GM18507 (cell line): Measurements from ENCODE around the gene MAP3K4.

Experiments used
- DNase-seq: peaks from one replicate; pipeline ENCODE4 v3.0.0; 2011; ENCODE audit warnings: low read depth; ENCODE audit not compliant: insufficient read length; ENCODE audit errors: extremely low spot score
- FAIRE-seq: peaks from 2 replicates; lab custom pipeline; 2011; peaks lifted over from hg19 to GRCh38; lab: Jason Lieb, UNC

The MAP3K4 gene, protein sequence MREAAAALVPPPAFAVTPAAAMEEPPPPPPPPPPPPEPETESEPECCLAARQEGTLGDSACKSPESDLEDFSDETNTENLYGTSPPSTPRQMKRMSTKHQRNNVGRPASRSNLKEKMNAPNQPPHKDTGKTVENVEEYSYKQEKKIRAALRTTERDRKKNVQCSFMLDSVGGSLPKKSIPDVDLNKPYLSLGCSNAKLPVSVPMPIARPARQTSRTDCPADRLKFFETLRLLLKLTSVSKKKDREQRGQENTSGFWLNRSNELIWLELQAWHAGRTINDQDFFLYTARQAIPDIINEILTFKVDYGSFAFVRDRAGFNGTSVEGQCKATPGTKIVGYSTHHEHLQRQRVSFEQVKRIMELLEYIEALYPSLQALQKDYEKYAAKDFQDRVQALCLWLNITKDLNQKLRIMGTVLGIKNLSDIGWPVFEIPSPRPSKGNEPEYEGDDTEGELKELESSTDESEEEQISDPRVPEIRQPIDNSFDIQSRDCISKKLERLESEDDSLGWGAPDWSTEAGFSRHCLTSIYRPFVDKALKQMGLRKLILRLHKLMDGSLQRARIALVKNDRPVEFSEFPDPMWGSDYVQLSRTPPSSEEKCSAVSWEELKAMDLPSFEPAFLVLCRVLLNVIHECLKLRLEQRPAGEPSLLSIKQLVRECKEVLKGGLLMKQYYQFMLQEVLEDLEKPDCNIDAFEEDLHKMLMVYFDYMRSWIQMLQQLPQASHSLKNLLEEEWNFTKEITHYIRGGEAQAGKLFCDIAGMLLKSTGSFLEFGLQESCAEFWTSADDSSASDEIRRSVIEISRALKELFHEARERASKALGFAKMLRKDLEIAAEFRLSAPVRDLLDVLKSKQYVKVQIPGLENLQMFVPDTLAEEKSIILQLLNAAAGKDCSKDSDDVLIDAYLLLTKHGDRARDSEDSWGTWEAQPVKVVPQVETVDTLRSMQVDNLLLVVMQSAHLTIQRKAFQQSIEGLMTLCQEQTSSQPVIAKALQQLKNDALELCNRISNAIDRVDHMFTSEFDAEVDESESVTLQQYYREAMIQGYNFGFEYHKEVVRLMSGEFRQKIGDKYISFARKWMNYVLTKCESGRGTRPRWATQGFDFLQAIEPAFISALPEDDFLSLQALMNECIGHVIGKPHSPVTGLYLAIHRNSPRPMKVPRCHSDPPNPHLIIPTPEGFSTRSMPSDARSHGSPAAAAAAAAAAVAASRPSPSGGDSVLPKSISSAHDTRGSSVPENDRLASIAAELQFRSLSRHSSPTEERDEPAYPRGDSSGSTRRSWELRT (N-terminal part only)

DNA sequence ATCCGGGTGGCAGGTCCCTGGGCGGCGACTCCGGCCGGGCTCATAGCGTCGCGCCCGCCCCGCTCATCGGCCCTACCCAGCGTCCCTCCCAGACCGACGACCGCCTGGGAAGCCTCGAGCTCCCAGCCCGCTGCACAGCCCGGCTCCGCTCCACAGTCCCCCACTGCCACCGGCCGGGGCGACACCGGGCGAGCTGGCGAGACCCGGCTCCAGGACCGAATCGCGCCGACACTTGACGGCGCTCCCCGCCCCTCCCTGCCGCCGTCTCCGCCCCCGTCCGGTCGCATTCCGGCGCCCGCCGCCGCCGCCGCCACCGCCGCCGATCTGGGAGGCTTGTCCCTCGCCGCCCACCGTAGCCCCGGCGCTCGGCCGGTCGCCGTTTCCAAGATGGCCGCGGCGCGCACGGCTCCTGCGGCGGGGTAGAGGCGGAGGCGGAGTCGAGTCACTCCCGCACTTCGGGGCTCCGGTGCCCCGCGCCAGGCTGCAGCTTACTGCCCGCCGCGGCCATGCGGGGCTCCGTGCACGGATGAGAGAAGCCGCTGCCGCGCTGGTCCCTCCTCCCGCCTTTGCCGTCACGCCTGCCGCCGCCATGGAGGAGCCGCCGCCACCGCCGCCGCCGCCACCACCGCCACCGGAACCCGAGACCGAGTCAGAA lies at the start of gene MAP3K4:
Gene MAP3K4, plus strand, starts transcription at position 364 of the 655 bp plus-strand sequence. Its CDS starts 163 bp downstream, at position 527.
- FAIRE-seq: peak; percentile 66

GRCh38 chr6:160943997-160944396 lies 47.6 kb upstream of the MAP3K4 start:
- FAIRE-seq: no peak

More for the DNA sequence above, at the start of gene MAP3K4:
- DNase-seq: peak; percentile 54

DNA sequence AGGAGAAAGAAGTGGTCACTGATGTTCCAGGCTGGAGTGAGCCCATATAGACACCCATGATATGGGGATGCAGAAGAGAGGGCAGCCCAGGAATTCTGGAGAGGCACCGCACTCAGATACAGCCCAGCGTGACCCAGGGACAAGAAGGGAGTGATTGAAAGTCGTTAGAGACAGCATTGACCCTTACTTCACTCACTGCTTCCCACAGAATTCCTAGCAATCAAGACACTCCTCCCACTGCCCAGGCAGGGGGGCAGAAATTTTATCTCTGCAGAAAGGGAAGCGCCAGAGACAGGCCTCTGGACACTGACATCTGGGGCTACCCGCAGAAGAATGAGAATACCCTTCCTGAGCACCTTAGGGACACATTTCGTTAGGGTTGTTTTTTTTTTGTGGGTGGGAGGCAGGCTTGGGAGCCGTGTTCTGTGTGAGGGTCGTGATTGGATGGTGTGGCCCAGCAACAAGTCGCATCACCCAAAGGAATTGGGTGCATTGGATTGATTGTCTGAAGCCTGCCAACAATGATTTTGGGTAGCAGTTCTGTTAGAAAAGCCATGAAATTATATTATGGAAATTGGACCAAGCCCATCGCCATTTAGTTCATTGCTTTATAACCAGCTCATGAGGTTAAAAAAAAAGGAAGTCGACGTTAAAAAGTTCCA lies 45.9 kb upstream of the MAP3K4 start:
- no peak for FAIRE-seq
- no peak for DNase-seq

More at GRCh38 chr6:160943997-160944396, 47.6 kb upstream of the MAP3K4 start:
- DNase-seq: no peak

DNA sequence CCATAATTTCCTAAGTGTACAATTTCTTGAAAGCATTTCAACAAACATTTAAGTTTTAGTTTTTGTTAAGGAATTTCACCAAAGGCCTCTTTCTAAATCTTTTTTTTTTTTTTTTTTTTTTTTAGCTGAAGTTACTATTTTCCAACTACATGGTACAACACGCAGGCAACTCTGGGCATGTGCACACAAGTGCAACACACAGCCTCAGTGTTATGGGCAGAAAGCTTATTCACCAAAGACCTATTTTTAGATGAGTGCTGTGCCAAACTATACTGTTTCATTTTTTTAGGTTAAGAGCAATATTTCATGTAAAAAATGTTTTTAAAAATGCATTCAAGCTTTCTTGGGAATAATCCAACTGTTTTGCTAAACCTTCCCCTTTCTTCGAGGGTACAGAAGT lies 42.0 kb upstream of the MAP3K4 start:
- FAIRE-seq (no peak), DNase-seq (no peak)

DNA sequence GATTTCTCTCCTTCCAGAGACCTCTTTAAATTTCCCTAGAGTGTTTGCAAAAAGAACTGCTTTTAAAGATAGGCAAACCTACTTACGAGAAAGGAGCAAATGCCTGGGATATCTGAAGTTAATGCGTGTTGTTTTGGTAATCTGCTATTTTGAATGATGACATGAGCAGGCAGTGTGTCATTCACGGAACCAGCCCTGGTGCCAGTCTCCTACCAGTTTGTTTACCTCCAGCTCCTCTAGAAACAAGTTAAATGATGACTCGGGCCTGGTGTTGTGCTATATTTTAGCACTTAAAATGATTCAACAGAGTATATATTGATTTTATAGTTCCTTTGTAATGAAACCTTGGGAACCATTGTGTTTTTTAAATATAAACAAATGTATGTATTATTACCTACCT lies 41.1 kb upstream of the MAP3K4 start:
- DNase-seq (no peak), FAIRE-seq (no peak)

GRCh38 chr6:160951187-160952030 lies 40.2 kb upstream of the MAP3K4 start:
- FAIRE-seq: no peak

DNA sequence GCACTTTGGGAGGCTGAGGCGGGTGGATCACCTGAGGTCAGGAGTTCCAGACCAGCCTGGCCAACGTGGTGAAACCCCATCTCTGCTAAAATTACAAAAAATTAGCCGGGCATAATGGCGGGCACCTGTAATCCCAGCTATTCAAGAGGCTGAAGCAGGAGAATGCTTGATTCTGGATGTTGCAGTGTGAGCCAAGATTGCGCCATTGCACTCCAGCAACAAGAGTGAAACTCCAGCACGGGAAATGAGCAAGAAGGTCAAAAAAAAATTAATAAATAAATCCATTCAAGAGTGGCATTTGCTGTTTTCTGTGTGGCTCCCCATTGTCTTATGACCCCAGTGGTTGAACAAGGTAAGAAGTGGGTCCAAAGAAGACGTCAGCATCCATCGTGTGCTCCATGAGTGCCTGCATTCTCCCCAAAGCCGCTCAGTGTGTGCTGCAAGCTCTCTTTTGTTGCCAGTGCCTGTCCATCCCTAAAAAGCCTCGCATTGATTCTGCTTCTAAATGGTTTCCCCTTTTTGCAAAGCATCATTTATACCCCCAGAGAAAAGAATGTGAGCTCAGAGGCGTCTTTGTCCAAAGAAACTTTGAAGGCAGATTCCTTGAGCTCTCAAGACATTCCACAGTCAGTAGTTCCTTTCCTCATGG lies 38.8 kb upstream of the MAP3K4 start:
- DNase-seq (no peak), FAIRE-seq (no peak)

More at GRCh38 chr6:160951187-160952030, 40.2 kb upstream of the MAP3K4 start:
- no peak for DNase-seq

- DNase-seq (no peak), FAIRE-seq (no peak)
Observed at GRCh38 chr6:160955508-160956295, 35.9 kb upstream of the MAP3K4 start.

DNA sequence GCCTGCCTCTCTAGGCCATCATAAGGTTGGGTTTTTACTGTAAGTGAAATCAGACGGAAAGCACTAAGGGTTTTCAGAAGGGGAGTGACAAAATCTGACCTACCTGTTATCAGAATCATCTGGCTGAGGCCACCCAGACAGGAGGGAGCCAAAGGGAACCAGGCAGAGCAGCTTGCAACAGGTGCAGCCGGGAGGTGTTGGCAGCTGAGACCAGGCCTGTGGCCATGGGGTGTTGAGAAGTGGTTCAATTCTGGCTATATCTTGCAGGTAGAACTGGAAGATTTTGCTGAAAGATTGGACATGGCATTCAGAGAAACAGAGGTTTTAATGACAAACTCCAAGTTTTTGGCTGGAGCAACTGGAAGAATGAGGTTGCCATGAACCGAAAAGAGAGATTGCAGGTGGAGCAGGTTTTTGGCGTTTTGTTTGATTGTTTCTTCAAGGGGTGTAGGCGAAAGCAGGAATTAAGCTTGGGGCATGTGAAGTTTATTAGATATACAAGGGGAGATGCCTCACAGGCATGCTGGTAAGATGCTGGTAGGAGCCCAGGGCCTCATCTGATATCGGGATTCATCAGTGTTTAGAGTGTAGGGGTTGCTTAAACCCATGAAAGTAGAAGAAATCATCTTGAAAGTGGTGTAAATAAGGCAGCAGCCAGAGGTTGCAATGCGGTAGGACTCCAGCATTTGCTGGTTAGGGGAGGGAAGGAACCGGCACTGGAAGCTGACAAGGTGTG lies 35.1 kb upstream of the MAP3K4 start:
- FAIRE-seq (no peak), DNase-seq (no peak)

DNA sequence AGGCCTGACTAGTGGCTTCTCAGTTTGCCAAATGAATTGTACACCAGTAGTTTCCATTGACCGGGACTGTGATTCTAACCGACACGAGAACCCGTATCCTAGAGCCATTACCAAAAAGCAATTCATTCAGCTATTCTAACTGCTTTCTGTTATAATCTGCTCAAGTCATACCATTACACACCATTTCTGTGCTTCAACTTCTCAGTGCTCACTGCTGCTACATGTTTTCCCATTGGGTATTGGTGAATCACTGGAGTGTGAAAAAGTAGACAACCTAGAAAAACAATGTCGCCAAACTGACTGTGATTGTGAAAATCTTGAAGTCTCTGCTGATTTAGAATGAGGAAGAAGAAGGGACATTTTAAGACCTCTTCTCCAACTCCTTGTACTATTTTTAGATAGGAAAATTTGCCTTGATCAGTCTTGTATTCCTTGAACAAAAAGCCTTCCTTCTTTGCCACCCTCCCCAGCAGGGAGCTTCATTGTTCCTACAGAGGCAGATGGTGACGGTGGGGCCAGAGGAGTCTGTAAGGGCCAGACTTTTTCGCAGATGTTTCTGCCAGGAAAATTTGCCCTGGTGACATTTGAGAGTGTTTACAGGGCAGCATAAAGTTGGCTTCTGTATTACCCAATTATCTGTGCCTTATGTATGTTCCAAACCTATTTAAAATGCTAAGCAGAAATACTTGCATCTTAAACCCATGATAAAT lies 31.7 kb upstream of the MAP3K4 start:
- no peak for DNase-seq

GRCh38 chr6:160960839-160961238 lies 30.7 kb upstream of the MAP3K4 start:
- no peak for DNase-seq
- FAIRE-seq: no peak

More for the DNA sequence above, 31.7 kb upstream of the MAP3K4 start:
- no peak for FAIRE-seq

DNA sequence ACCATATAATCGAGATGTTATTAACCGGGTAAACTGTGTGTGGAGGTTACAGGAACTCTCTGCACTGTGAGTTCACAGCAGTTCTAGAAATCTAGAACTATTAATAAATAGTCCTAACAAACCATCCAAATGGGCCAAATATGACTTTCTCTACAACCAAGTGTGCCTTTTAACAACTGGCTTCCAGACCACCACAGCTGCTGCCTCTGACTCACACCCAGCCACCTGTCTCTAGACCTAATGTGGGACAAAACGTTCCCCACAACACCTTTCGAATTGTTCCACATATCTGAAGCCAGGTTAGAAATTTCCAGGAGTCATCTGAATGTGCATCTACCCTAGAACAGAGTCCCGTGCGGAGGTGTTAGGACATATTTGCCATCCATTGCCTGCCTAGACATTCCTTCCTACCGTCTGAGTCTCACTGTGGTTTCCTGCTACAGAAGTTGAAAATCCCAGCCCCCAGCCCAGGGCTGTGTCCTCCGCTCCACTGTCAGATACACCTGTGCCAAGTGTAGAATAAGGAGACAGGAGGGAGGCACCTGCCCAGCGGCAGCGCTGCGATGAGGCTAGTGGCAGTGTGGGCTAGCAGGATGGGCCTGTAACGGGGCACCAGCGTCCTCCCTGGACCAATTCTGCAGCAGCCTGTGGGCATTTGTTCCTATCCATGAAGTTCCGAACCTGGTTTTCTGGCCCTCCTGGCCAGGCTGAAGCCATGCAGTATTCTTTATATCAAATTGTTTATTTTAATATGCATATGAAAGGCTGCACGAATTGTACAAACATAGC lies 28.5 kb upstream of the MAP3K4 start:
- DNase-seq: no peak
- no peak for FAIRE-seq

DNA sequence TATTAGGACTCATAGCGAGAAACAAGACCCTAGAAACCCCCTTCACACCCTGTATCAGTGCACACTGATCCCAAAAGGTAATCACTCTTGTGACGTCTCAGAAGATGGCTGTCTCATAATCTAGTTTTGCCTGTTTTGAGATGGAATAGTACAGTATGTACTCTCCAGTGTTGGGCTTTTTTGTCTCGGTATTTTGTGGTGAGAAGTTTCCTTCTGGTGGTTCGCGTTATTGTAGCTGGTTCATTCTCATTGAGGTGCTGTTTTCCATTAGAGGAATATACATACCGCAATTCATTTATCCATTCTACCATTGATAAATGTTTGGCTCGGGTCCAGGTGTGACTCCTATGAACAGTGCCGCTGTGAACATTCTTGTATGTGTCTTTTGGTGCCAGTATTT lies 27.9 kb upstream of the MAP3K4 start:
- no peak for DNase-seq
- FAIRE-seq: no peak

DNA sequence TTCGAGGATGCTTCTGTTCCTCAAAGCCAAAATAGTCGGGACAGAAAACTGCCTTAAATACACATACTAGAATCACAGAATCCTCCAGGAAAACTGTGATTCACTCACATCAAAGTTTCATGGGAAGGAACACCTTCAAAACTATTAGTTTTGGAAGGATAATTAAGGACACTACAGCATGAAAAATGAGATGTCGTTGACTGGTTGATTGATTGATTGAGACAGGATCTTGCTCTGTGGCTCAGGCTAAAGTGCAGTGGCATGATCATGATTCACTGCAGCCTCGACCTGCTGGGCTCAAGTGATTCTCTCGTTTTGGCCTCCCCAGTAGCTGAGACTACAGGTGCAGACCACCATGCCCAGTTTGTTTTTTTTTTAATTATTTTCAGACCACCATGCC lies 25.7 kb upstream of the MAP3K4 start:
- DNase-seq (no peak), FAIRE-seq (no peak)
